GM12874 (cell line): ENCODE measurements around the gene RELL2.

Source experiments
- CTCF ChIP-seq: IDR thresholded peaks from 2 replicates; pipeline ENCODE4 v1.5.1; 2011; ENCODE audit warnings: low read depth, mild to moderate bottlenecking, control low read depth, low read length, moderate library complexity; ENCODE audit not compliant: insufficient read depth

Gene RELL2

GRCh38 chr5:141628175-141628788 lies 8.5 kb upstream of the RELL2 start:
- TF ChIP-seq CTCF, result no peak

DNA sequence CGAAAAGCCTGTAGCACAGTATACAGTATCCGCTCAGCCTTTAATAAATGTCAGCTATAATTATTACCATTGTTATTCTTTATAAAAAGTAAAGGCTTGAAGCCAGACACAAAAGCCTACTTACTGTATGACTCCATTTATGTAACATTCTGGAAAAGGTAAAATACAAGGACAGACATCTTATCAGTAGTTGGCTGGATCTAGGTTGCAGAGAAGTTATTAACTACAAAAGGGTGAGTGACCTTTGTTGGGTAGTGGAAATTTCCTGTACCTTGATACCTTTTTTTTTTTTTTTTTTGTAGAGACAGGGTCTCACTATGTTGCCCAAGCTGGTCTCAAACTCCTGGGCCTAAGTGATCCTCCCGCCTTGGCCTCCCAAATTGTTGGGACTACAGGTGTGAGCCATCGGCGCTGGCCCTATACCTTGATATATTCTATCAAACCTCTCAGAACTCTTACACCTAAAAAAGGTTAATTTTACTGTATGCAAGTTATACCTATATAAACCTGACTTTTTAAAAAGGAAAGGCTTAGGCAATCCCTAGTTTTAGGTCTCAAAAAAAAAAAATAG lies 6.1 kb upstream of the RELL2 start:
- TF ChIP-seq CTCF, result no peak

- no peak for TF ChIP-seq CTCF
Observed at GRCh38 chr5:141632650-141633049, 4.1 kb upstream of the RELL2 start.

- no peak for TF ChIP-seq CTCF
Observed at GRCh38 chr5:141633871-141634561, 2.8 kb upstream of the RELL2 start.

DNA sequence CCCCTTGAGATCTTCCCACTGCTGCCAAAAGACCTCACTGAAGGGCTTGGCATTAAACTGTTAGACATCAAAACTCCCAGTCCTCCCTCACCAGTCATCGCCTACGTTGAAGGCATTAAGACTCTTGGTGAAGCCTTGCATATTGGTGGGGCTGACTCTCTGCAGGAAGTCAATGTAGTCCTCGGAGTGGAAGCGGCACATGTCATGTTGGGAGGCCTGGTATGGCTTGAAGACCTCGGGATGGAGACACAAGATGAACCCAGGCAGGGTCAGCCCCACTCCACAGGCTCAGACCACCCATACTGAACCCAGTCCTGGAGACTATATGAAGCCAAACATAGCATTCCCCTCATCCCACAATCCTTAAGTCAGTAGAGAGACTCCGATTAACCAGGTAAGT lies 2.1 kb upstream of the RELL2 start:
- TF ChIP-seq CTCF, result no peak

DNA sequence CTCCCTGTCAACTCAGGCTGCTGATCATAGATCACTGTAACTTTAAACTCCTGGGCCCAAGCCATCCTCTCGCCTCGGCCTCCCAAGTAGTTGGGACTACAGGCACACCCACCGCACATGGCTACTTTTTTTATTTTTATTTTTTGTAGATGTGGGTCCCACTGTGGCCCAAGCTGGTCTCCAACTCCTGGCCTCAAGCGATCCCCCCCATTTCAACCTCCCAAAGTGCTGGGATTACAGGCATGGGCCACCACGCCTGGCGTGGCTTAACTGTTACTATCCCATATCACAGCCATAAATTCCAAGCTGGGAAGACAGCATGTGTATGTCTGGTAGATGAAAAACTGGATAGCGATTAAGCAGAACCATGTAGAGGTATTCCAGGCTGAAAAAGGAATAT lies 1.2 kb upstream of the RELL2 start:
- no peak for TF ChIP-seq CTCF

- TF ChIP-seq CTCF, result no peak
Observed at GRCh38 chr5:141636106-141636412, 738 bp upstream of the RELL2 start.
